Mesothelial cell of epicardium (in vitro differentiated cells): ENCODE results near the gene PCK1. TPM values are rescaled to one million over a fixed set of nuclear protein-coding genes. Genes with fewer than 3 reads are reported as not detected.

ENCODE experiments used
- DNase-seq, 2 experiments: peaks; one replicate each; pipeline ENCODE4 v3.0.0; 2021; ENCODE audit warnings: low spot score in 2 of 2; ENCODE audit not compliant: unreplicated experiment in 2 of 2
- H3K27ac Mint-ChIP-seq: 2 replicates; pipeline ENCODE4 v1.8.0; 2021; ENCODE audit warnings: mixed read lengths
- H3K27me3 Mint-ChIP-seq: 2 replicates; pipeline ENCODE4 v1.8.0; 2021; ENCODE audit warnings: low read depth, mixed read lengths
- H3K36me3 Mint-ChIP-seq: 2 replicates; pipeline ENCODE4 v1.8.0; 2021; ENCODE audit warnings: mixed read lengths
- H3K4me1 Mint-ChIP-seq: 2 replicates; pipeline ENCODE4 v1.8.0; 2021; ENCODE audit warnings: mixed read lengths
- H3K4me3 Mint-ChIP-seq: 2 replicates; pipeline ENCODE4 v1.8.0; 2021; ENCODE audit warnings: mild to moderate bottlenecking, moderate library complexity, mixed read lengths
- H3K9me3 Mint-ChIP-seq: 2 replicates; pipeline ENCODE4 v1.8.0; 2021; ENCODE audit warnings: mixed read lengths
- total RNA-seq: library from RNA; stranded (reverse); gene quantifications from 3 replicates; pipeline ENCODE4 v1.2.1, GENCODE V29; 2021
- TF ChIP-seq, protein P1 (sequence below): fragments of 200-600 bp; sonication (generic); IDR thresholded peaks from one replicate; pipeline ENCODE4 v1.5.0; 2021; ENCODE audit warnings: antibody characterized with exemption; ENCODE audit not compliant: unreplicated experiment

Gene PCK1
- total RNA-seq, 1 donor from 2014 or later = not detected

GRCh38 chr20:57601211-57601570 is 40.3 kb downstream of the PCK1 start:
- Mint-ChIP-seq H3K4me3 (no peak overlapping the region), H3K36me3 (no peaks in the 10 kb centered on the region), H3K9me3 (peaks cover 3% of the 10 kb centered on the region), H3K27ac (no peak overlapping the region), H3K4me1 (no peaks in the 10 kb centered on the region), H3K27me3 (peaks cover 36% of the 10 kb centered on the region)
- TF ChIP-seq, protein P1, sequence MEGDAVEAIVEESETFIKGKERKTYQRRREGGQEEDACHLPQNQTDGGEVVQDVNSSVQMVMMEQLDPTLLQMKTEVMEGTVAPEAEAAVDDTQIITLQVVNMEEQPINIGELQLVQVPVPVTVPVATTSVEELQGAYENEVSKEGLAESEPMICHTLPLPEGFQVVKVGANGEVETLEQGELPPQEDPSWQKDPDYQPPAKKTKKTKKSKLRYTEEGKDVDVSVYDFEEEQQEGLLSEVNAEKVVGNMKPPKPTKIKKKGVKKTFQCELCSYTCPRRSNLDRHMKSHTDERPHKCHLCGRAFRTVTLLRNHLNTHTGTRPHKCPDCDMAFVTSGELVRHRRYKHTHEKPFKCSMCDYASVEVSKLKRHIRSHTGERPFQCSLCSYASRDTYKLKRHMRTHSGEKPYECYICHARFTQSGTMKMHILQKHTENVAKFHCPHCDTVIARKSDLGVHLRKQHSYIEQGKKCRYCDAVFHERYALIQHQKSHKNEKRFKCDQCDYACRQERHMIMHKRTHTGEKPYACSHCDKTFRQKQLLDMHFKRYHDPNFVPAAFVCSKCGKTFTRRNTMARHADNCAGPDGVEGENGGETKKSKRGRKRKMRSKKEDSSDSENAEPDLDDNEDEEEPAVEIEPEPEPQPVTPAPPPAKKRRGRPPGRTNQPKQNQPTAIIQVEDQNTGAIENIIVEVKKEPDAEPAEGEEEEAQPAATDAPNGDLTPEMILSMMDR = no peak
- DNase-seq = no peak

DNA sequence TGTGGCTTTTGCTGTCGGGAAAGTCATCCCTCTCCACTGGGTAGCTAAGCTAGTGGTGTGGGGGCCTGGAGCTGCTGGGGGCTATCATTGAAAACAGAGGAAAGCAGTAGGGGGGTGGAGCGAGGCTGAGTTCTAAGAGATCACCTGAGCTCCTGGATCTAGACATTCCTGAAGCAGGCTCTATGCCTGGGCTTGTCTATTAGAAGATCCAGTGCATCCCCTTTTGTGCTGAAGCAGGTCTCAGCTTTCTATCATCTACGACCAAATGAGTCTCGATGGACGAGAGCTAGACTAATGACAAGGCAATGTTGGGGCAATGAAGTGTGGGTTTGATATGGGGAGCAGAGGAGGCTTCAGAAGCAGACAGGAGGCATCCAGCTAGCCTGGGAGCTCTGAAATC is 40.8 kb downstream of the PCK1 start:
- Mint-ChIP-seq H3K4me3 (no peak overlapping the region), H3K4me1 (no peaks in the 10 kb centered on the region), H3K27me3 (peaks cover 41% of the 10 kb centered on the region), H3K9me3 (peaks cover 3% of the 10 kb centered on the region), H3K36me3 (no peaks in the 10 kb centered on the region), H3K27ac (no peak overlapping the region)
- DNase-seq = no peak
- TF ChIP-seq, protein P1 = no peak

DNA sequence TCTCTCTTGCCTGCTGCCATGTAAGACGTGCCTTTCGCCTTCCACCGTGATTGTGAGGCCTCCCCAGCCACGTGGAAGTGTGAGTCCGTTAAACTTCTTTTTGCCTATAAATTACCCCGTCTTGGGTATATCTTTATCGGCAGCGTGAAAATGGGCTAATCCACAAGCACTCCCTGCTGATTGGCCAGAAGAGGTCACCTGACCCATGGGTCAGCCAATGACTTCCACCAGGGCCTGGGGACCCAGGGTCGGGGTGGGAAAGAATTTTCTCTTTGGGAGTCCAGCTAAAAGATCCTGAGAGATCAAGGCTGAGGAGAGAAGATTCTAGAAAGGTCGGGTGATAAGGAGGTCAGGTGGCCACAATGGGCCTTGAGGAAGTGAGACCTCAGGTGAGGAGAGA is 42.2 kb downstream of the PCK1 start:
- H3K4me3 Mint-ChIP-seq = no peak overlapping the region
- TF ChIP-seq, protein P1 = no peak
- H3K27me3 Mint-ChIP-seq = peaks cover 52% of the 10 kb centered on the region
- DNase-seq = no peak
- H3K9me3 Mint-ChIP-seq = peaks cover 3% of the 10 kb centered on the region
- H3K36me3 Mint-ChIP-seq = no peaks in the 10 kb centered on the region
- no peaks in the 10 kb centered on the region for H3K4me1 Mint-ChIP-seq
- H3K27ac Mint-ChIP-seq = no peak overlapping the region

DNA sequence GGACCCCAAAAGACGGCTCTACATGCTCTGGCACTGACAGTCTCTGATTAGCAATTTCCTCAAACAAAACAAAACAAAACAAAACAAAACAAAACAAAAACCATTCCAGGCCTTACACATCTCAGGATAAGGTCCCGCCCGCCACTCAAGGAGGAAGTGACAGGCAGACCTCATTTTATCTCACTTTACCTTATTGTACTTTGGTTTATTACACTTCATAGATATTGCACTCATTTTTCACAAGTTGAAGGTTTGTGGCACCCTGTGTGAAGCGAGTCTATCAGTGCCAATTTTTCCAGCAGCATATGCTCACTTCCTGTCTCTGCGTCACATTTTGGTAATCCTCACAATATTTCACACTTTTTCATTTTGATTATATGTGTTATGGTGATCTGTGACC is 44.1 kb downstream of the PCK1 start:
- Mint-ChIP-seq H3K4me3 (no peak overlapping the region), H3K27ac (no peak overlapping the region), H3K36me3 (no peaks in the 10 kb centered on the region), H3K27me3 (peaks cover 54% of the 10 kb centered on the region), H3K9me3 (peaks cover 3% of the 10 kb centered on the region), H3K4me1 (no peaks in the 10 kb centered on the region)
- TF ChIP-seq, protein P1 = no peak
- no peak for DNase-seq

DNA sequence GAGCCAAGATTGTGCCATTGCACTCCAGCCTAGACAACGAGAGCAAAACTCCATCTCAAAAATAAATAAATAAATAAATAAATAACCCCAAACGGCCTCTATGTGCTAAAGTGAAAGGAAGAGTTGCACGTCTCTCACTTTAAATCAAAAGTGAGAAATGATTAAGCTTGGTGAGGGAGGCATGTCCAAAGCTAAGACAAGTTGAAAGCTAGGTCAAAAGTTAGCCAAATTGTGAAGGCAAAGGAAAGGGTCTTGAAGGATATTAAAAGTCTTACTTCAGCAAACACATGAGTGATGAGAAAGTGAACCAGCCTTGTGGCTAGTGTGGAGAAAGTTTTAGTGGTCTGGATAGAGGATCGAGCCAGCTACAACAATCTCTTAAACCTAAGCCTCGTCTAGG is 45.0 kb downstream of the PCK1 start:
- Mint-ChIP-seq H3K36me3 (no peaks in the 10 kb centered on the region), H3K4me3 (no peak overlapping the region), H3K27ac (no peak overlapping the region), H3K9me3 (peaks cover 3% of the 10 kb centered on the region), H3K27me3 (peaks cover 58% of the 10 kb centered on the region), H3K4me1 (no peaks in the 10 kb centered on the region)
- DNase-seq = no peak
- TF ChIP-seq, protein P1 = no peak

GRCh38 chr20:57608516-57608915 is 47.6 kb downstream of the PCK1 start:
- no peak overlapping the region for H3K4me3 Mint-ChIP-seq
- peaks cover 62% of the 10 kb centered on the region for H3K27me3 Mint-ChIP-seq
- H3K9me3 Mint-ChIP-seq = no peaks in the 10 kb centered on the region
- TF ChIP-seq, protein P1 = no peak
- H3K4me1 Mint-ChIP-seq = no peaks in the 10 kb centered on the region
- H3K36me3 Mint-ChIP-seq = no peaks in the 10 kb centered on the region
- H3K27ac Mint-ChIP-seq = no peak overlapping the region
- no peak for DNase-seq
